K562 (cell line): ENCODE results near the gene LMLN. TPM values are rescaled to one million over a fixed set of nuclear protein-coding genes. Genes with fewer than 3 reads are reported as not detected.
A peak's percentile ranks its signal among the peaks of the same experiment; 100 is the strongest.

Source experiments
- ATF2 ChIP-seq: sonication (generic); formaldehyde crosslinking; IDR thresholded peaks from 2 replicates; pipeline ENCODE4 v1.8.1; 2022; ENCODE audit warnings: missing genetic modification reagents
- BHLHE40 ChIP-seq: IDR thresholded peaks from 2 replicates; pipeline ENCODE4 v1.6.1; 2011; ENCODE audit warnings: low read length, improper control_type of control experiment
- CC2D1A ChIP-seq: fragments of 450-650 bp; IDR thresholded peaks from 2 replicates; pipeline ENCODE4 v1.6.1; 2017; ENCODE audit warnings: mild to moderate bottlenecking
- CCNT2 ChIP-seq: IDR thresholded peaks from 2 replicates; pipeline ENCODE4 v1.6.1; 2011; ENCODE audit warnings: borderline replicate concordance, low read depth, mild to moderate bottlenecking, moderate library complexity, mixed read lengths, low read length; ENCODE audit not compliant: insufficient read length; ENCODE audit errors: extremely low read depth
- DEAF1 ChIP-seq: fragments of 450-650 bp; formaldehyde crosslinking; IDR thresholded peaks from 2 replicates; pipeline ENCODE4 v1.4.0; 2020; ENCODE audit warnings: mild to moderate bottlenecking, moderate library complexity
- DNMT1 ChIP-seq: fragments of 450-650 bp; IDR thresholded peaks from 2 replicates; pipeline ENCODE4 v1.6.1; 2016; ENCODE audit warnings: antibody characterized with exemption, mild to moderate bottlenecking
- E2F3 ChIP-seq: fragments of 250-450 bp; sonication (Bioruptor Pico); IDR thresholded peaks from 2 replicates; pipeline ENCODE4 v1.4.0; 2020; ENCODE audit warnings: mild to moderate bottlenecking
- EP300 ChIP-seq: IDR thresholded peaks from 2 replicates; pipeline ENCODE4 v1.6.1; 2012; ENCODE audit warnings: low read length, improper control_type of control experiment
- ERF ChIP-seq: fragments of 450-650 bp; formaldehyde crosslinking; IDR thresholded peaks from 2 replicates; pipeline ENCODE4 v1.4.0; 2020; ENCODE audit warnings: mild to moderate bottlenecking, mixed read lengths
- FIP1L1 ChIP-seq: fragments of 200-400 bp; formaldehyde crosslinking; IDR thresholded peaks from 2 replicates; pipeline ENCODE4 v1.6.1; 2018; ENCODE audit warnings: mild to moderate bottlenecking, low read depth, low read length; ENCODE audit not compliant: poor library complexity, severe bottlenecking
- KDM5B ChIP-seq: fragments of 200-600 bp; sonication (generic); IDR thresholded peaks from 2 replicates; pipeline ENCODE4 v1.6.1; 2012; ENCODE audit warnings: low read depth, mild to moderate bottlenecking, moderate library complexity, low read length, control low read depth, inconsistent platforms; ENCODE audit not compliant: insufficient replicate concordance
- NCOA1 ChIP-seq: fragments of 450-650 bp; IDR thresholded peaks from 2 replicates; pipeline ENCODE4 v1.6.1; 2016; ENCODE audit warnings: low read depth
- RBM25 ChIP-seq: fragments of 200-400 bp; formaldehyde crosslinking; IDR thresholded peaks from 2 replicates; pipeline ENCODE4 v1.6.1; 2018; ENCODE audit warnings: low read length, low read depth, moderate library complexity; ENCODE audit not compliant: severe bottlenecking
- SUPT5H ChIP-seq: fragments of 450-650 bp; IDR thresholded peaks from 2 replicates; pipeline ENCODE4 v1.6.1; 2016
- TRIM24 ChIP-seq, 2 experiments: fragments of 450-650 bp; IDR thresholded peaks; 2 replicates each; pipeline ENCODE4 v1.6.1; 2016
- ZFX ChIP-seq: sonication (generic); formaldehyde crosslinking; IDR thresholded peaks from 2 replicates; pipeline ENCODE4 v1.8.0; 2022; ENCODE audit warnings: mild to moderate bottlenecking, missing genetic modification reagents, moderate library complexity
- ZNF124 ChIP-seq: sonication (generic); formaldehyde crosslinking; IDR thresholded peaks from 2 replicates; pipeline ENCODE4 v1.8.1; 2022; ENCODE audit warnings: missing genetic modification reagents
- polyA plus RNA-seq, 8 experiments: library from polyadenylated mRNA; depleted of rRNA in 4 of 8; stranded (reverse) in 5 of 8; unstranded in 3 of 8; fragments of >200 nt; fragmentation: Nextera tagmentation in 2 of 8; fragmentation: Illumina TruSeq in 1 of 8; extraction: Ambion mirVana in 2 of 8; extraction: Trizol in 1 of 8; gene quantifications; 2 replicates each; pipeline versions ENCODE4 v1.2.1 to v1.2.3, GENCODE V29; 2011 to 2014; ENCODE audit warnings: inconsistent platforms in 1 of 8, missing spikeins in 1 of 8
- total RNA-seq, 7 experiments: library from RNA; depleted of rRNA in 6 of 7; stranded (reverse); fragments of >200 nt in 6 of 7; fragmentation: Illumina TruSeq in 2 of 7; extraction: Trizol in 2 of 7; gene quantifications; 2 replicates each; pipeline versions ENCODE4 v1.2.1 to v1.2.3, GENCODE V29; 2011 to 2021; ENCODE audit warnings: low replicate concordance in 1 of 7
- TF ChIP-seq, protein P1 (sequence below): fragments of 450-650 bp; IDR thresholded peaks from 2 replicates; pipeline ENCODE4 v1.6.1; 2017; ENCODE audit warnings: antibody characterized with exemption
- TF ChIP-seq, protein P2 (sequence below), 3 experiments: fragments of 200-800 bp in 1 of 3; fragments of 250-450 bp in 1 of 3; fragments of 450-650 bp in 1 of 3; sonication (Bioruptor Pico) in 1 of 3; sonication (Bioruptor generic) in 1 of 3; formaldehyde crosslinking in 1 of 3; IDR thresholded peaks; 2 replicates each; pipeline versions ENCODE4 v1.6.1 to v1.8.0; 2016 to 2022; ENCODE audit warnings: mild to moderate bottlenecking in 2 of 3, missing genetic modification characterization in 2 of 3, missing compliant biosample characterization in 1 of 3, moderate library complexity in 1 of 3

Gene LMLN
- total and polyA plus RNA-seq, 9 of the 15 experiments (the other 6 are each of a cell fraction or from before 2014, with no cell fraction given) = 2.2 to 15.9 (median 6.9) TPM

GRCh38 chr3:198080521-198081384 is 120.7 kb downstream of the LMLN start (continued):
- 0 out of 2 replicates have a peak, but pooled peaks have one; percentile 27 for TF ChIP-seq ATF2 (CRISPR knock-in tag)
- peak; percentile 68 for TF ChIP-seq KDM5B
- peak; percentile 40; the same call in 1 of the 2 replicates for TF ChIP-seq ERF (CRISPR knock-in tag)
- TF ChIP-seq DNMT1 = no peak
- TF ChIP-seq SUPT5H = peak; percentile 90
- TF ChIP-seq, protein P1, sequence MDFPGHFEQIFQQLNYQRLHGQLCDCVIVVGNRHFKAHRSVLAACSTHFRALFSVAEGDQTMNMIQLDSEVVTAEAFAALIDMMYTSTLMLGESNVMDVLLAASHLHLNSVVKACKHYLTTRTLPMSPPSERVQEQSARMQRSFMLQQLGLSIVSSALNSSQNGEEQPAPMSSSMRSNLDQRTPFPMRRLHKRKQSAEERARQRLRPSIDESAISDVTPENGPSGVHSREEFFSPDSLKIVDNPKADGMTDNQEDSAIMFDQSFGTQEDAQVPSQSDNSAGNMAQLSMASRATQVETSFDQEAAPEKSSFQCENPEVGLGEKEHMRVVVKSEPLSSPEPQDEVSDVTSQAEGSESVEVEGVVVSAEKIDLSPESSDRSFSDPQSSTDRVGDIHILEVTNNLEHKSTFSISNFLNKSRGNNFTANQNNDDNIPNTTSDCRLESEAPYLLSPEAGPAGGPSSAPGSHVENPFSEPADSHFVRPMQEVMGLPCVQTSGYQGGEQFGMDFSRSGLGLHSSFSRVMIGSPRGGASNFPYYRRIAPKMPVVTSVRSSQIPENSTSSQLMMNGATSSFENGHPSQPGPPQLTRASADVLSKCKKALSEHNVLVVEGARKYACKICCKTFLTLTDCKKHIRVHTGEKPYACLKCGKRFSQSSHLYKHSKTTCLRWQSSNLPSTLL = no peak
- peak; percentile 78 for TF ChIP-seq CCNT2
- TF ChIP-seq EP300 = peak; percentile 45
- 0 out of 2 replicates have a peak, but pooled peaks have one; percentile 29 for TF ChIP-seq NCOA1
- peak; percentile 50; the same call in 1 of the 2 replicates for TF ChIP-seq CC2D1A
- TF ChIP-seq BHLHE40 = peak; percentile 42; the same call in 1 of the 2 replicates
- TF ChIP-seq E2F3 (CRISPR knock-in tag) = peak; percentile 86
- peak; percentile 80 for TF ChIP-seq FIP1L1
- no peak for TF ChIP-seq ZNF124 (CRISPR knock-in tag)
- TF ChIP-seq DEAF1 (CRISPR knock-in tag) = 0 out of 2 replicates have a peak, but pooled peaks have one; percentile 6
- TF ChIP-seq, protein P2, sequence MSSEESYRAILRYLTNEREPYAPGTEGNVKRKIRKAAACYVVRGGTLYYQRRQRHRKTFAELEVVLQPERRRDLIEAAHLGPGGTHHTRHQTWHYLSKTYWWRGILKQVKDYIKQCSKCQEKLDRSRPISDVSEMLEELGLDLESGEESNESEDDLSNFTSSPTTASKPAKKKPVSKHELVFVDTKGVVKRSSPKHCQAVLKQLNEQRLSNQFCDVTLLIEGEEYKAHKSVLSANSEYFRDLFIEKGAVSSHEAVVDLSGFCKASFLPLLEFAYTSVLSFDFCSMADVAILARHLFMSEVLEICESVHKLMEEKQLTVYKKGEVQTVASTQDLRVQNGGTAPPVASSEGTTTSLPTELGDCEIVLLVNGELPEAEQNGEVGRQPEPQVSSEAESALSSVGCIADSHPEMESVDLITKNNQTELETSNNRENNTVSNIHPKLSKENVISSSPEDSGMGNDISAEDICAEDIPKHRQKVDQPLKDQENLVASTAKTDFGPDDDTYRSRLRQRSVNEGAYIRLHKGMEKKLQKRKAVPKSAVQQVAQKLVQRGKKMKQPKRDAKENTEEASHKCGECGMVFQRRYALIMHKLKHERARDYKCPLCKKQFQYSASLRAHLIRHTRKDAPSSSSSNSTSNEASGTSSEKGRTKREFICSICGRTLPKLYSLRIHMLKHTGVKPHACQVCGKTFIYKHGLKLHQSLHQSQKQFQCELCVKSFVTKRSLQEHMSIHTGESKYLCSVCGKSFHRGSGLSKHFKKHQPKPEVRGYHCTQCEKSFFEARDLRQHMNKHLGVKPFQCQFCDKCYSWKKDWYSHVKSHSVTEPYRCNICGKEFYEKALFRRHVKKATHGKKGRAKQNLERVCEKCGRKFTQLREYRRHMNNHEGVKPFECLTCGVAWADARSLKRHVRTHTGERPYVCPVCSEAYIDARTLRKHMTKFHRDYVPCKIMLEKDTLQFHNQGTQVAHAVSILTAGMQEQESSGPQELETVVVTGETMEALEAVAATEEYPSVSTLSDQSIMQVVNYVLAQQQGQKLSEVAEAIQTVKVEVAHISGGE (CRISPR knock-in tag; IDR thresholded peaks at IDR 0.05) = peak in 1 of 3 experiments; percentile 43; a peak in 1 of 6 replicates
- TF ChIP-seq RBM25 = peak; percentile 95
- peak; percentile 78 for TF ChIP-seq ZFX (CRISPR knock-in tag)
- no peak for TF ChIP-seq TRIM24 (IDR thresholded peaks at IDR 0.05)
